ENCODE measurements around the gene WIF1. TPM values are rescaled to one million over a fixed set of nuclear protein-coding genes. Genes with fewer than 3 reads are reported as not detected.

Gene WIF1
- total and polyA plus RNA-seq, 10 donors: 0.04 TPM; not detected in 9

DNA sequence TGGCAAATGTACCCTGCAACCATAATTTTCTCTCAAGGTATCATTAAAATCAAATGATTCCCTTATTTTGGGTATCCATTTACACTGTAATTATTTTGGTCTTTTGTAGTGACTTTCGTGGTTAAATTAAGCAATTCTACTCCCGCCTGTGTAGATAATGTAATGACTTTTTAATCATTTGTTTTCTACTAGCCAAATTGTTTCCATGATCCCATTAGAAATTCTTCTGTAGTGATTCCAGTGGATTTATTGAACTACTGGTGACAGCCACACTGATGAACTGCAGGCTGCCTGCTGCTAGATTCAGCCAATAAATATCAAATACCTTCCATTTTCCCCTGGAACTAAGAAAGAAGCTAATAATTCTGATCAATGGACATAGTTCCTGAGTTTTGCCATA is 96.0 kb downstream of the WIF1 start:
- H3K9me3 ChIP-seq: peaks cover 0 to 9% (median 7%) of the 10 kb centered on the region in 8 donors
- WGBS, 5 donors: 66 to 80% (median 72%) methylated on average over 2 of the region's 2 CpGs
- intact Hi-C loops (cut with DNase I; ENCODE audit: low total_unique reads): no loop called here
- H3K4me1 ChIP-seq: no peaks in the 10 kb centered on the region
- H3K27ac ChIP-seq: no peak overlapping the region
- H3K36me3 ChIP-seq: no peaks in the 10 kb centered on the region
- peaks cover 0 to 7% (median 0%) of the 10 kb centered on the region in 7 donors for H3K27me3 ChIP-seq (replicated peaks in 1 of 7)
- H3K4me3 ChIP-seq: no peak overlapping the region
- TF ChIP-seq POLR2AphosphoS5 (IDR thresholded peaks at IDR 0.05): no peak
- no peak for TF ChIP-seq POLR2A (IDR thresholded peaks at IDR 0.05)
- TF ChIP-seq CTCF (IDR thresholded peaks at IDR 0.05 in 8 of 11, conservative IDR thresholded peaks at IDR 0.05 in 3 of 11): no peak
- DNase-seq: no peak

DNA sequence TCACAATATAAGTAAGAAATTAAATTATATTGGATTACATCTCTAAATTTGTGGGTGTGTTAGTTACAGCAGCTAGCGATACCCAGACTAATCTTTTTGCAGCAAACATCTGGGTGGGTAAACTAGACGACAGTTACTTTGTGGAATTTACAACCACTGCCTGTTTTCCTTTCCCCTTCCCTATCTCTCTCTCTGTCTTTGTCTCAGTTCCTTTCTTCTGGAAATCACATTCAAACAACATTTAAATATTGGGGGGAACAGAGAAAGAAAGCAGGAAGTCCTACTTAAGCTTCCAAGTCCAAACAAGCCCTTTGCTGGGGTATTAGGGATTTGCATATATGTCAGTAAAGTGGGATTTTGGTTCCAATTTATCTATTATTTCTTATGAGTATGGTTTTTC is 97.6 kb downstream of the WIF1 start:
- no peak for TF ChIP-seq CTCF (IDR thresholded peaks at IDR 0.05 in 8 of 11, conservative IDR thresholded peaks at IDR 0.05 in 3 of 11)
- TF ChIP-seq POLR2AphosphoS5 (IDR thresholded peaks at IDR 0.05): no peak
- TF ChIP-seq POLR2A (IDR thresholded peaks at IDR 0.05): no peak
- Histone ChIP-seq H3K27ac (no peak overlapping the region), H3K4me3 (no peak overlapping the region), H3K27me3 (replicated peaks in 1 of 7) (peaks cover 0 to 7% (median 0%) of the 10 kb centered on the region in 7 donors), H3K9me3 (peaks cover 0 to 9% (median 7%) of the 10 kb centered on the region in 8 donors), H3K36me3 (no peaks in the 10 kb centered on the region), H3K4me1 (no peaks in the 10 kb centered on the region)
- WGBS, 5 donors: 71 to 89% (median 81%) methylated on average over 2 of the region's 2 CpGs
- intact Hi-C loops (cut with DNase I; ENCODE audit: low total_unique reads): no loop called here
- DNase-seq: no peak

DNA sequence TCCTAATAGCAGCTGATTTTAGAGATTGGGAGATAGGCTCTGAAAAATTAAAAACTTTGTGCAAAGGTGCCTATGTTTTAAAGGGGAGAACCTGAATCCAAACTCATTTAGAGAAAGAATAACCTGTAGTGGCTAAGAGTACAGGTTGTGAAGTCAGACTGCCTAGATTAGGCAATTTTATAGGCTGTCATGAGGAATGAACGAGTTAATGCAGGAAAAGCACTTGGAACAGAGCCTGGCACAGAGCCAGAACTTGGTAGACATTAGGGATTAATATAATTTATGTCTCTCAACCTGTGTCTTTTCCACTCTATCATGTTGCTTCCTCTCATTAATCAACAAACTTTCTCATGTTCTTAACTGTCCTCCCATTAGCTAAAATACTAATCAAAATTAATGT is 98.1 kb downstream of the WIF1 start:
- no peak for TF ChIP-seq CTCF (IDR thresholded peaks at IDR 0.05 in 8 of 11, conservative IDR thresholded peaks at IDR 0.05 in 3 of 11)
- no peak for TF ChIP-seq POLR2A (IDR thresholded peaks at IDR 0.05)
- no peak for TF ChIP-seq POLR2AphosphoS5 (IDR thresholded peaks at IDR 0.05)
- Histone ChIP-seq H3K4me1 (no peaks in the 10 kb centered on the region), H3K9me3 (peaks cover 0 to 9% (median 7%) of the 10 kb centered on the region in 8 donors), H3K36me3 (no peaks in the 10 kb centered on the region), H3K27me3 (replicated peaks in 1 of 7) (peaks cover 0 to 7% (median 0%) of the 10 kb centered on the region in 7 donors), H3K27ac (no peak overlapping the region), H3K4me3 (no peak overlapping the region)
- 16 to 49% (median 36%) methylated on average over 1 of the region's 1 CpG for WGBS, 5 donors
- intact Hi-C loops (cut with DNase I; ENCODE audit: low total_unique reads): no loop called here
- no peak for DNase-seq

- Histone ChIP-seq H3K27me3 (replicated peaks in 1 of 7) (peaks cover 0 to 7% (median 0%) of the 10 kb centered on the region in 7 donors), H3K36me3 (no peaks in the 10 kb centered on the region), H3K9me3 (peaks cover 0 to 7% (median 5%) of the 10 kb centered on the region in 8 donors), H3K4me1 (no peaks in the 10 kb centered on the region), H3K27ac (no peak overlapping the region), H3K4me3 (no peak overlapping the region)
- no peak for TF ChIP-seq CTCF (IDR thresholded peaks at IDR 0.05 in 8 of 11, conservative IDR thresholded peaks at IDR 0.05 in 3 of 11)
- no peak for TF ChIP-seq POLR2AphosphoS5 (IDR thresholded peaks at IDR 0.05)
- no peak for TF ChIP-seq POLR2A (IDR thresholded peaks at IDR 0.05)
- intact Hi-C loops (cut with DNase I; ENCODE audit: low total_unique reads): no loop called here
- no peak for DNase-seq
- WGBS, 5 donors: 80 to 96% (median 89%) methylated on average over 3 of the region's 3 CpGs
Measured at GRCh38 chr12:65022421-65022820, 98.7 kb downstream of the WIF1 start.

Data from spleen (tissue), 11 donors.